HG02840 (cell line): ENCODE results near the gene CST7.
"Not testable (repeated sequence)": the region's sequence is repeated elsewhere in the genome, so short reads cannot be mapped to it uniquely, and the experiment has no call there.

Experiments
- ATAC-seq: cut with Tn5 transposase; IDR thresholded peaks from one replicate; pipeline ENCODE4 v1.9.1; 2021; ENCODE audit warnings: mild to moderate bottlenecking, moderate library complexity, moderate number of reproducible peaks; ENCODE audit not compliant: unreplicated experiment, low FRiP score

CST7 gene, protein sequence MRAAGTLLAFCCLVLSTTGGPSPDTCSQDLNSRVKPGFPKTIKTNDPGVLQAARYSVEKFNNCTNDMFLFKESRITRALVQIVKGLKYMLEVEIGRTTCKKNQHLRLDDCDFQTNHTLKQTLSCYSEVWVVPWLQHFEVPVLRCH

DNA sequence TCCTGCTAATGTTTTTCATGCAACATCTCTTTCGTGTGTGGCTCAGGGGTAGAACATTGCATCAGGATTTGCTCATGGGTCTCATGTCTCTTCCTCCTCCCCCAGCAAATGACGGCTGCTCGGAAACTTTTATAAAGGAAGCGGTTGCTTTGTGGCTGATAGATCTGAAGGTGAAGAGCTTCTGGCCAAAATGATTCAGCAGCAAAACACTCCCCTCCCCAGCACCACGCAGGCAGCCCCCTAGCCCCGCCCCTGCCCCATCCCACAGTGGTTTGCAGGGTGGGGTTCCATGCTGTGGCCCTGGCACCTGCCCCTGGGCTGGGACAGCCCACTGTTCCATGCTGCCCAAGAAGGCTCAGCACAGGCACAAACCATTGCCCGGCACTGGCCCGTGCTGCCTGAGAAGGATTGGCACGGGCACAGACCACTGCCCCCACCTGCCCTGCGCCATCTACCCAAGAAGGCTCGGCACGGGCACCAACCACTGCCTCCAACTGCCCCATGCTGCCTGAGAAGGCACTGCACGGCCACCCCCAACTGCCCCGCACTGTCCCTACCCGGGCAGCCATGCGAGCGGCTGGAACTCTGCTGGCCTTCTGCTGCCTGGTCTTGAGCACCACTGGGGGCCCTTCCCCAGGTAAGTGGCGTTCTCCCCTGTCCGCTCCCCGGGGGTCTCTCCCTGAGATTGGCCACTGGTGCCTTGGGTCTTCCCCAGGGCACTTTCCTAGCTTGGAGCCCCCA is at the start of gene CST7:
CST7 (plus strand) TSS at position 331 of the 741 bp plus-strand sequence; CDS start at position 568, 237 bp downstream.
- ATAC-seq: no peak

DNA sequence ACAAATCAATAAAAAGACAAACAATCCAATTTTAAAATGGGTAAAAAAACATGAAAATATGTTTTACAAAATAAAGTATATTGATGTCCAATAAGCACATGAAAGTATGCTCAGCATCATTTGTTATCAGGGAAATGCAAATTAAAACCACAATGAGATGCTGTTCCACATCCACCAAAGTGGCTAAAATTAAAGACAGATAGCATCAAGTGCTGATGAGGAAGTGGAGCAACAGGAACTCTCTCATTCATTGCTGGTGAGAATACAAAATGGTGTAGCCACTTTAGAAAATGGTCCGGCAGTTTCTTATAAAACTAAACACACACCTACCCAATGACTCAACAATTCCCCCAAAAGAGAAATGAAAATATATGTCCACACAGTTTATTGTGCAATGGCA is 42.3 kb upstream of the CST7 start:
- ATAC-seq: no peak

DNA sequence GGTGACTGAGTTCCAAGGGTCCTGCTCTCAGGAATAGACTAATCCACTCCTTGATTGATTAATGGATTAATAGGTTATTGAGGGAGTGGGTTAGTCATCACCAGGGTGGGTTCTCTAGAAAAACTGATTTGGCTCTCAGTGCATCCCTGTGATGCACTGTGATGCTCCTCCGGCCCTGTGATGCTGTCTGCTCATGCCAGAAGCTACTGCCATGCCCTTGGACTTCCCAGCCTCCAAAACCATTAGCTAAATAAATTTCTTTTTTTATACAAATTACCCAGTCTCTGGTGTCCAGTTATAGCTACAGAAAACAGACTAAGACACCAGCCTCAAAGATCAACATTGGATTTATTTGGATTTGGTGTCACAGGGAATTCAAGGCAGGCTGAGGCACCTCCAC is 40.4 kb upstream of the CST7 start:
- ATAC-seq: no peak

DNA sequence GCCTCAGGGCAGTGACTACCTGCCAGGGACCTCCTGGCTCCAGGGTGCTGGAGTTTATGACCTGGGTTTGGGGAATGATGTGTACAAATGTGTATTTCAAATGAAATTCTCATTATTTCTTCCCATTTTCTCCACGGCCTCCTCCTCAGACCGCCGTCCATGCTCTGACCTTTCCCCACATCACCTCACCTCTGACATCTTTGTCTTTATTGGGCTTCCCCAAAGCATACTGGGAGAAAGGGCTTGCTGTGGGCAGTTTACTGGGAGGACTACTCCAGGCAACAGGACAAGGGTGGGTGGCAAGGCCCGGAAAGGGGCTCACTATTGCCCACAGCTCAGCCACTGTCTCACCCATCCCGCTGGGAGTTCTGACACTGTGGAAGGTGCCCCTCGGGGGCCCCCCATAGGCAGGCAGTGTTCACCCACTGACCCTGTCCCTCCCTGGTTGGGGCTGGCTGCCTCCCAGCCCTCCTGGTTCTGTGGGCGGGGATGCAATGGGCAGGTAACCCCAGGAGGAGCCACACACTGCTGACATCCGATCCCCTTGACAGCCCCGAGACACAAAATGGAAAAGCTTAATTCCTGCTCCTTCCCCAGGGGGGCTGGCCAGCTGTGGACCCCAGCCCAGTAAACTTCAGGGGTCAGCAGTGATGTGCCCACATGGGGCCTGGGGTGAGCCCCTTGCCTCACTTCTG is 39.8 kb upstream of the CST7 start:
- ATAC-seq: no peak

DNA sequence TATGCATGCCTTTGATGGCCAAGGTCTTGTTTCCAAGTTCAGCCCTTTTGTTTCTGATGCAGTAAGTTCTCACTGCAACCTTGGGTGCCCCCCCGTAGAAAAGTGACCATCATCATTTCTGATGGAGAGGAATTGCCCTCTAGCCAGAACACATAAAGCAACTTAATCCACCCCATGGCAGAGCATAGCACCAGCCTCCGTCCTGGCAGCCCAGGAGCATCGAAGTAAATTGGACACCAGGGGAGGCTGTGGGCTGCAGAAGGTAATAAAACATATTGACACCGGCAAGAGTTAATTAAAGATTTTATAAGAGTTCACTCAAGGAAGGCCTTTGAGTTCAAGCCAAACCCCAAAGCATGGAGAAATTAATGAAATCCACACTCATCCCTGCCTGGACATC is 39.2 kb upstream of the CST7 start:
- ATAC-seq: no peak

DNA sequence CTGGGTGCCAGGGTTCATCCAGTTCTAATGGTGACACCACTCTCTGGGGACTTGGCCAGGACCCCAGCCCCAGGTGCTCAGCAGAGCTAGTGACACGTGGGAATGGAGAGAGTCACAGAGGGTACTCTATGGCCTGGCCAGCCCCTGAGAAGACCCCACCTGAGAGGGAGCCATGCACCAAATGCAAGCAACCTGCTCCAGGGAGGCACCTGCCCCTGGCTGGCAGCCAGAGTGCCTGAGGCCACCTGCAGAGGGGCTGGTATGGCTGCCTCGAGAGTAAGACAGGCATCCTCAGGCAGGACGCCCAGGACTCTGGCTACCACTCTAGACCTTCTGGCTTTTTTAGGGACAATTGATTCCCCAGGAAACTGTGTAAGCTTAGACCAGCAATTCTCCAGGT is 38.6 kb upstream of the CST7 start:
- ATAC-seq: no peak

DNA sequence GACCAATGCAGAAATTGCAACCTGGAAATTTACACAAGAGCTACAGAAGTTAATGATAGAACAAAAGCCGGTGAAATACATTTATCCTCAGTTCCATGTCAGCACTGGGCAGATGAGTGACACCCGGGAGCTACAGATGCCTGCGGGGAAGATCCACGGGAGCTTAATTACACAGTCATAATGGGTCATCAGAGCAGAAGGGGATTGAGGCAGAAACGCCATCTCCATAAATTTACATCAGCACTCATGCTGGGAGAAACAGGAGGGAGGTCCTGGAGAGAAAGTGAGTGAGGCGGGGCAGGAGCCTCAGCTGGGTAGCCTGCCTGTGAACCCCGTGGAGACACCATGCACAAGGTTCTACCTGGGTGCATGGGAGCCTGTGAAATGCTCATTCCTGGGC is 37.6 kb upstream of the CST7 start:
- ATAC-seq: no peak

DNA sequence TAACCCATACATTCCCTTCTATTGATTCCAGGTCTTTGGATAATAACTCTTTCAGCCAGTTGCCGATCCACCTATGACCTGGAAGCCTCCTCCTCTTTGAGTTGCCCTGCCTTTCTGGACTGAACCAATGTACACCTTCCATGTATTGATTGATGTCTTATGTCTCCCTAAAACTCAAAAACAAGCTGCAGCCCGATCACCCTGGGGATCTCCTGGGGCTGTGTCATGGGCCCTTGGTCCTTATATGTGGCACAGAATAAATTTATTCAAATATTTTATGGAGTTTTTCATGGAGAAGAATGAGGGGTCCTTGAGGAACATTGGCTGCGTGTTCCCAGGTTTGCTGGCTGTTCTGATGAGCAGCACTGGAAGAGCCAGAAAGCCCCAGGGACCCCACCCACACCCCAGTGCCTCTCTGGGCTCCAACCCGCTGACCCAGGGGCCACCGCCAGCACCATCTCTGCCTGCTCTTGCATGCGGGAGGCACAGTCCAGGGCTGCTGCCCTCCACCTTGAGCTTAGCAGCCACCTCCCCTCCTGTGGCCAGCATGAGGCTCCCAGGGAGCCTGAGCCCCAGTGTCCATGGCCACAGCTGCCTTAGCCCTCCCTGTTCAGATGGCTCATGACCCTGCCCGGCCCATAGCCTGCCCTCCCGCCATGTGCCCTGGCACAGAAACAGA is 36.5 kb upstream of the CST7 start:
- no peak for ATAC-seq

DNA sequence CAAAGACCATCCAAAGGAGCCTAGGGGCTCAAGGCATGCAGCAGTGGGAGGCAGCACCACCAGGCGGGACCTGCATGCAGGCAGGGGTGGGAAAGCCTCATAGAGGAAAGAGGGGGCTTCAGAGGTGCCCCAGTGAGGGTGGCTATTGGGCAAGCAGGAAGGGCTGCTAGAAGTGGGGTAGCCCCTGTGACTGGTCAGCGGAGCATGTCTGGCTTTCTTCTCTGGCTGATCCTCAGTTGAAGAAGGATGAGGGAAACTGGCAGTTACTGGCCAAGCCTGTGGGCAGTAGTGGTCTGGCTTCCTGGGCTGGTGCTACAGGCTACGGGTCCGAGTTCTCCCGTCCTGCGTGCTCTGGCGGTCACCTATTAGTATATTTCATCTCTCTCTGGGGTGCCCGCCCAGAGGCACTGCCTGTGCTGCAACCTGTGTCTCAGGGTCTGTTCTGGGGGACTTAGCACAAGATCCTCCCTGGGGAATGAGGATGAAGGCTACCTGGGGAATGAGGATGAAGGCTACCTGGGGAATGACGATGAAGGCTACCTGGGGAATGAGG is 35.9 kb upstream of the CST7 start:
- no peak for ATAC-seq

DNA sequence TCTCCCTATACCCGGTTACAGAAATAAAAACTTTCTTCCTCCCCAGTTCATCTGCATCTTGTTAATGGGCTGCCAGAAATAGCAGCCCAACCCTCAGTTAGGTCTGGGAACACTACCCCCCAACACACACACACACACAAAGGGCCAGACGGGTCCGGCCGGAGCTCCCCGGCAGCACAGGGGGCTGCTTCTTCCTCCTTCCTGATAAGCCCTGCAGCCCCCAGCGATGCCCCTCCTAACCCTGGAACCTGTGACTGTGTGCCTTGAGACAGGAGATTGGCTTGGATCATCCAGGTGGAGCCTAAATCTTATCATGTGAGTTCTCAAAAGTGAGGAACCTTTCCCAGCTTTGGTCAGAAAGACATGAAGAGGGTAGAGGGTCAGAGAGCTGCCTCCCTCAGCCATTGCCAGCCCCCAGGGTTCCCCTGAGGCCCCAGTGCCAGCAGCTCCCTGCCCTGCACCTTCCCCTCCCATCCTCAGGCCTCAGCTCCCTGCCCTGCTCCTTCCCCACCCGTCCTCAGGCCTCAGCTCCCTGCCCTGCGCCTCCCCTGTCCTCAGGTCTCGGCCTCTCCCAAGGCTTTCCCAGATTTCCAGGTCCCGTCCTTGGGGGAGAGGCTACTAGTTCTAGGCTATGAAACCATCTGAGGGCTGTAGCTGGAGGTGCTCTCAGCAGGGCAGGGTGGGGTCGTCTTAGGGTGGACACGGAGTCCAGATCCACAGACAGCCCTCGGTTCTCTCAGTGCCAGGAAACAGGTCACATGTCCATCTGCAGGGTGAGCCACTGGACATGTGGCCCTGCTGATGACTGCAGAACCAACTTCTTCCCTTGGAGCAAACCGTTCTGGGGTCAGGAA is 34.5 kb upstream of the CST7 start:
- ATAC-seq: no peak

DNA sequence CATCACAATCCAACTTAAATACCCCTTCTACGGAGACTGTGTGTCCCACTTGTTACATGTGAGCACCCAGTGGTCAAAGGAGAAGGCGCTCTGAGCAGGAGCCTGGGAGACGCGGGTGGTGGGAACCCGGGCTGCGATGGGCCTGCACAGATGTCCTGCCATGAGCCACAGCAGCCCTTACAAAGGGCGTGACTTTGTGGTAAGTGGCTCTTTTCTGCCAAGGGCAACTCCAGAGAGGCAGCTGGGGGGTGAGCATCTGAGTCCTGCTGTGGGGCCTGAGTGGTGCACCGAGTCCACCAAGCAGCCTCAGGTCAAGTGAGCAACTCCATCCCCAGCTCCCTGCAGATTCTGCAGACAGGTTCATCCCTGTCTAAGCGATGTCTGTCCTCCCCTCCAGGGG is 33.6 kb upstream of the CST7 start:
- no peak for ATAC-seq

DNA sequence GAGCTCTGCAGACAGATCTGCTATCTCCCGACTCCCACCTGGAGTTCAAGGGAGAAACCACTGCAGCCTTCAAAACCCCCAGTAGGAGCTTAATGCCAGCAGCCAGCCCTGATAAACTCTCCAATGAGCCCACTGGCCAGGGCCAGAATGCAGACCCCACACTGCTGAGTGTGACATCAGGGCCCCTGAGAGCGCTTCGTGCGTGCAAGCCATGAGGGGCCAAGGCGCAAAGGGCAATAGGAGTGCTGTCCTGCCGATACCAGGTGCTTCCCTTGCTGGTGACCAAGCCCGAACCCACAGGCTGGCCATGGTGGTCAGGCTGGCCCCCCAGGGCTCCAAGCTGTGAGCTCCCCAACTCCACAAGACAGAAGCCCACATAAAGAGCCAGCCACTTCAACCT is 33.2 kb upstream of the CST7 start:
- ATAC-seq: no peak

DNA sequence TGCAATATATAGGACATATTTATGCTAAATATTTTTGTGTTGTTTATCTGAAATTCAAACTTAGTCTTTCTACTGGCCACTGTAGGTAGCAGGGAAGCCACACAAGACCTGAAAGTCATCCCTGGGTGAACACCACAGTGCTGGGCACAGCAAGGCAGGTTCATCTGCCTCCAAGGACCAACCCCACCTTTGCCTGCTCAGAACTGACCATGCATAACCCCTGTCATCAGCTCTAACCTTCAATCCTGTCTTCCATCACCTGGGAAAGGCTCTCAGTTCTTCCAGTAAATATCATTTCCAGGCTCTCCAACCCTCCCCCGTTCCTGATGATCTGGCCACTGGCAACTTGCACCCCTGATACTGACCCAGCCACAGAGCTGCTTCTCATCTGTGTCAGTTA is 32.7 kb upstream of the CST7 start:
- ATAC-seq: no peak

DNA sequence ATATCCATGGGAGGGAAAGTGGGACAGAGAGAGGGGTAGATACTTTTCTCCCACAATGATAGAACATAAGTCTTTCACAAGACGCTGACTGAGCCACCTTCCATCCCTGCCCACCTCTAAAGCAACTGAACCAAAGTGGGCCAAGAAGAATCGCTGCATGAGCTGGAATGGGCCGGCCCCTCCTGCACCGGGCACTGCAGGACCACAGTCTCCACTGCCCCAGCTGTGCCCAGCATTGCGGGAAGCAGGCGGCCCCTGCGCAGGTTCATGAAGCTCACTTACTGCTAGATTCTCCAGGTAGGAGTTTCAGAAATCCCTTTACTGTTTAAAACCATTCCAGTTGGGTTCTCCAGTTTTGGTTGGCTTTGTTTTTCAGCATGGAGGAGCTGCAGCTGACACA is 32.0 kb upstream of the CST7 start:
- ATAC-seq: no peak

DNA sequence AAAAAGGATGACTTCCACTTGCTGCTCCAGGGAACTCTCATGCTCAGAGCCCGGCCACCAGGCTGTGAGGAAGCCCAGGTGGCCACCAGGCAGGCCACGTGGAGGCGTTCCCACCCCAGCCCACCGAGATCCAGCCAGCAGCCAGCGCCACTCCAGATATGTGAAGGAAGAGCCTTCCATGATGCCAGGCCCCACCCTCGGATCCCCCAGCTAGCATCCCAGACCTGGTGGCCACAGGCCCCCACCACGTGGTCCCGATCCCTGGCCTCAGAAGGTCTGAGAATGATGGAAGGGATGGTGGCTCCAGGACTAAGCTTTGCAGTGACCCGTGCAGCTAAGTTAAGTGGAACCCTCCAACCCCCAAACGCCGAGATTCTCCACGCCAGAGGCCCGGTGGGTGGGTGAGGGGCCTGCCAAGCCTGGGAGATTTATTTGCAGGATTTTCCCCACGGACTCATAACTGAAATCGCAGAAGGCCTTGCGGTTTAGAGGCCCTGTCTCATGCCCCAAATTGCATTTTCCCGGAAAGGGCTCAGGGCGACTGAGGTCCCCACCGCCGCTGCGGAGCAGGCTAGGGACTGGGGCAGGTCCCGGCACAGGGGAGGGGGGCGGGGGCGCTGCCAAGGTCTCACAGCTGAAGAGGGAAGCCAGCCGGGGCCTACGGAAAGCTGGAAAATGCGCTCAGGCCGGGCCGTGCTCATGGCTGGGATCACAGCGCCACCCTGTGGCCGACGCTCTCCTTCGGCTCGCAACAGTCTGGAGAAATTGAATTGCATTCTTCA is 31.1 kb upstream of the CST7 start:
- ATAC-seq: no peak

DNA sequence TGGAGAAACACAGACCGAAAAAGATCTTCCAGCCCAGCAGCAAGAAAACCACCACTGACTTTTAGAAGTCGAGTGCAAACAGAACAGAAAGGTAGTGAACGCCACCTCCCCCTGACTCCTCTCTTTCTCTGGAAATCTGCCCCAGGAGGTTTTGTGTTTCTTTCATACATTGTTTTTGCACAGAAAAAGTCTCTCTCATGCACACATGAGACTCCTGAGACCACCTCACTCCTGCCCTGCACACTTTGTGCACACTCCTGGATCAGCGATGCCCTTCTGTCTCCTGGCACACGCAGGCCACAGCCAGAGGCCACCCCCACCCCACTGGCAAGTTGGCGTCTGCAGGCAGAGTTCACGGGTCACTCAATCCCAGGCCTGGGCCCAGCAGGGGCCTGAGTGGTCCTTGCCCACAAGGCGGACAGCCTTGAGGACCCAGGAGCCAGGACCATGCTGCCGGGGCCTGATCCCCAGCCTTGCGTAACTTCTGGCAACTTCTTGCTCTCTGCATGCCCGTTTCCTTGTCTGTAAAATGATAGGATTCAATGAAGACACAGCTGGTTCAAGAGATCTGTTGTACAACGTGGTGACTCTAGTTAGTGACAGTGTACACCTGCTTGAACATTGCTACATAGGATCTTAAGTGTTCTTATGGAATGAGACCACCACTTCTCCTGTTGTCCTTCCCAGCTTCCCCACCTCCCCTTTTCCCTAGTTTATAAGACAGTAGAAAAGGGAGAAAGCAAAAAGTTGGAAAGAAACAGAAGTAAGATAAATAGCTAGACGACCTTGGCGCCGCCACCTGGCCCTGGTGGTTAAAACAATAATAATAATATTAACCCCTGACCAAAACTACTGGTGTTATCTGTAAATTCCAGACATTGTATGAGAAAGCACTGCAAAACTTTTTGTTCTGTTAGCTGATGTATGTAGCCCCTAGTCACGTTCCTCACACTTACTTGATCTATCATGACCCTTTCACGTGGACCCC is 30.2 kb upstream of the CST7 start:
- no peak for ATAC-seq

DNA sequence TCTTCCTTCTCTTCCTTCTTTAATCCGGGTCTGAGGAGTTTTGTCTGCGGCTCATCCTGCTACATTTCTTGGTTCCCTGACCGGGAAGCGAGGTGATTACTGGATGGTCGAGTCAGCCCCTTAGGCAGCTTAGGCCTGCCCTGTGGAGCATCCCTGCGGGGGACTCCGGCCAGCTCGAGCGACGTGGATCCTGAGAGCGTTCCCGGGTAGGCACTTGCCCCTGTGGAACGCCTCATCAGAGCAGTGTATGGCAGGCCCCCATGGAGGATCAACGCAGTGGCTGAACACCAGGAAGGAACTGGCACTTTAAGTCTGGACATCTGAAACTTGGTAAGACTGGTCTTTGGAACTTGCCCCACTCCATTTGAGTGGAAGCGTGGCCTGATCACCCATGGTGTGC is 29.4 kb upstream of the CST7 start:
- ATAC-seq: not testable (repeated sequence)

DNA sequence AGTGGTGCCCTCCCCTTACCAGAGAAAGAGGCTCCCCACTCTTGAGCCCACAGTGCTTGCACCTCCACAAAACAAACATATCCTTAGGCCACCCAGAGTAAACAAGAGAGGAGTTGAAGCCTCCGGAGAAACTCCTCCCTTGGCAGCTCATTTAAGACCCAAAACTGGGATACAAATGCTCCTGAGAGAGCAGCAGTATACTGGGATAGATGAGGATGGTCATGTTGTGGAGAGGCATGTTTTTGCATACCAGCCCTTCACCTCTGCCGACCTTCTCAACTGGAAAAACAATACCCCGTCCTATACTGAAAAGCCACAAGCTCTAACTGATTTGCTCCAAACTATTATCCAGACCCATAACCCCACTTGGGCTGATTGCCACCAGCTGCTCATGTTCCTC is 28.4 kb upstream of the CST7 start:
- not testable (repeated sequence) for ATAC-seq
